Stimulated activated CD8-positive, alpha-beta memory T cell treated with anti-CD3 and anti-CD28 coated beads, Interleukin-12 subunit alpha, Interleukin-12 subunit beta, amount 100 ng/mL, for 4 hours (primary cell): Measurements from ENCODE around the gene FAIM2.

ENCODE experiments used
- DNase-seq: peaks from one replicate; pipeline ENCODE4 v3.0.0-alpha.2; 2020; ENCODE audit warnings: low read depth

The FAIM2 gene

DNA sequence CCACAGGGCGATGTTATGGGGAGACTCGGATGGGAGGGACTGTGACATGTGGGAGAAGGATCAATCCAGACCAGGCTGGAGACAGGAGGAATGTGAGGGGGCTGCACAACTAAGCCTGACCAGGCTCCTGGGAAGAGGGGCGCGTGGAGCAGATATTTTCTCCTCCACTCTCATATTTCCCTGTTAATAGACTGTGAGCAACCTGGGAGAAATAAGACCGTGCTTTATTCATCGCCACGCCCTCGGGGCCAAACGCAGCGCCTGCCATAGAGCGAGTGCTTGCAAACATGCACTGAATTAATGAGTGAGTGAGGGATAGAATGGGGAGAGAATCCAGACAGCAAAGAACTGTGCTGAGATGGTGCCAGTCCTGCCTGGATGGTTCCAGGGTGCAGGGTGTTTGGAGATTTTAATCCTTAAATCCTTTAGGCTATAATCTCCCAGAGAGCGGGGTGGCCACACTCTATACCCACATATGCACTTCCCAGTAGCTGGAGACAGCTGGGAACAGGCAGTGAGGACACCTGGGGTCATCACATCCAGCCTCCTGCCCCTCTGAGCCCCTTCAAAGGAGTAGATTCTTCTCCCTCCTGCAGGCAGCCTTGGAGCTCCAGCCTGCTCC is 13.6 kb upstream of the FAIM2 start:
- no peak for DNase-seq

DNA sequence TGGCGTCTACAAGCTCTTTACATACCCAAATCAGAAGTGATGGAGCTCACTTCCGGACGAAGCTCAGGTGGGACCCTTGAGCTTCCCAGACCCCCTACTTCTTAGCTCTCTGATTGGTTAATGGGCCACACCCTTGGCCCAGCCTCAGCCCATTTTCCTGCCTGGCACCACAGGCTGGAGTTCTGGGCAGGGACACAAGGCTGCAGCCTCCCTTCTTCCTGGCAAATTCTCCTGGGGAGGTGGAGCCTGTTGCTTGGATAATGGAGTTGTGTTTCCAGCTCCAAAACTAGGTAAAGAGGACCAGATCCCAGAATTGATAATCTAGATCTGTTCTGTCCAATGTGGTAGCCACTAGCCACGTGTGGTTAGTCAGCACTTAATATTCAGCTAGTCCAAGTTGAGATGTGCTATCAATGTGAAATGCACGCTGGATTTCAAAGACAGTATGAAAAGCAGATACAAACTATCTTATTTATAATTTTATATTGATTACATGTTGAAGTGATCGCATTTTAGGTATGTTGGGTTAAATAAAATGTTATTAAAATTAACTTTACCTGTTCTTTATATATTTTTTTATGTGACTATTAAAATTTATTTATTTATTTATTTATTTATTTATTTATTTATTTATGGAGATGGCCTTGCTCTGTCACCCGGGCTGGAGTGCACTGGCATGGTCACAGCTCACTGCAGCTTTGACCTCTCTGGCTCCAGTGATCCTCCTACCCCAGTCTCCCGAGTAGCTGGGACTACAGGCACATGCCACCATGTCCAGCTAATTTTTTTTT is 12.6 kb upstream of the FAIM2 start:
- DNase-seq, result no peak

DNA sequence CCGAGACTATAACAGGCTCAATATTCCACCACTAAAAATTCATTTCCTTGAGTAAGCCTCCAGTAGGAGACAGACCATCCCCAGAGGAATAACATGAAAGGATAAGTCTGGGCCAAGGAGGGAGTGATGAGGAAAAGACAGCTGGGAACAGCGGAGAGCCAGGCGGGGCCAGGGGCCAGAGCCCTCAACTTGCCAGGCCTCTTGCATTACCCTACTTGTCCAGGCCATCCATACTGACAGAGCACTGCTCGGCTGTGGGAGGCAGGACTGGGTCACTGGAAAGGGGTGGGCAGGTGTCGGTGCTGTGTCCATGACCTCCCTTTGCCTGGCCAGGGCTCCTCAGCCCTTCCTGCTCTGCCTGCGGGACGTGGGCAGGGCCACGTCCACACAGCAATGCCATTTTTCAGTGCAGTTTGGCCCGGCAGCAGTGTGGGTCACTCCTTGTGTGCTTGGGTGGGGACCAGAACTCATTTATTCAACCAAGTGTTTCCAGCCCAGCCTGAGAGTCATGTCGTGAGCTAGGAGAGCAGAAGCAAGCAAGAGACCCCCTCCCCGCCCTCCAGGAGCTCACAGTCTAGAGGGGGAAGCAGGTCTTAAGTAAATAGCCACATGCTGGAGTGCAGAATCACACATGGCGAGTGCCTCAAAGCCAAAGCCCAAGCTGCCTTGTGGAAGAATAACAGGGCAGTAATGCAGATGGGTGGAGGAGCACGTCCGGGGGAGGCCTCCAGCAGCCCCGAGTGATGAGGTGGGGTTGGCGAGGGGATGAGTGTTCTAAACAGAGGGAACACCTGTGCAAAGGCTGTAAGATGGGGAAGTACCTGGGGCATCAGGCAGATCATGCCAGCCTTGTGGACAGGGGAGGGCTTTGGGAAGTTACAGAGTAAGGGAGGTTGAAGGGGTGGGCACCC is 8.9 kb upstream of the FAIM2 start:
- no peak for DNase-seq

DNA sequence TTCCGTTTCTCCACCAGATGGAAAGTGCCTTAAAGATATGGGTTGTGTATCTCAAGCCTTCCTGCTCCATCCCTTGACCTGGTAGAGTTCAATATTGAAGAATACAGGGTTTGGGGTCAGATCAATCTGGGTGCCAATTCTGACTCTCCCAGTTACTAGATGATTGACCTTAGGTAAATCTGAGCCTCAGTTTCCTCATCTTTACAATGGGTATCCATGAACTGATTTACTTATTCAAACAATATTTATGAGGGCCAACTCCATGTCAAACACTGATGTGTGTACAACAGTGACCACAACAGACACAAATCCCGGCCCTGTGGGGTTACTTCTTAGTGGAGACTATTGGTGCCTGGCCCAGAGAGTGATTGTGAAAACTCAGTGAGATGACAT is 7.5 kb upstream of the FAIM2 start:
- no peak for DNase-seq

DNA sequence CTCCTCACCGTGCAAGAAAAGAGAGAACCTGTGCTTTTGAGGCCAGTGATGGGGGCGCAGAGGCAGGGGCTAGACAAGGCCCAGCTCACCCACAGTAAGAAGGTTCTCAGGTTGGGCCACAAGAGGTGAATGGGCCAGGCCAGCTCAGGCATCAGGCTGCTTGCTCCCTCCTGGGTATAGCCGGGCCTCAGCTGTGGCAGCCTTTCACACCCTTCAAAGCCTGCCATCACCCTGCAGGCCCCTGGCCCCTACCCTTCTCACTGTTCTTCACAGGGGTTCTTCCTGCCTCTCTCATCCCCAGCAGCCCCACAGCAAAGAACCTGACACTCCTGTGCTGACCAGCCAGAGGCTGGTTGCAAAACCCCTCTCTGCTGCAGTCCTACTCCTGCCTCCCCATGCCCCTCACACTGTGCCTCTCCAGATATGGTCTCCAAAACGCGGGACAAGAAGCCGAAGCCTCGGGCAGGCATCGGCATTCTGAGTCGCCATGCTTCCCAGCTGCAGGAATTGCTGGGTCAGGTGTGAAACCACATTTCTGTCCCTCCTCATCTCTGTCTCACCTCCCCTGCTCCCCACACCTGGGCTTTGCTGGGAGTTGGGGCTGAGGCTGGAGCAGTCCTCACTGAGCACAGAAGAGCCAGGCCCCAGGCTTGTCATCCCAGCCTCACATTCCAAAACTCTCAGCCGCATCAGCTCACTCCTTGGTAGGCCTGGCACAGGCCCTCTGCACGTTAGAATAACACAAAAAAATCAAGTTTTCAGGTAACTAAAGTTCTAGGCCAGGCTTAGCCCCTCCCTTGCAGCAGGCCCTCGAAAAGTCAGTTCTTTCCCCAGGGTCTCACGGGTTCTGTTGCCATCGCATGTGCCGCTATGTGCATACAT is 6.9 kb upstream of the FAIM2 start:
- no peak for DNase-seq

DNA sequence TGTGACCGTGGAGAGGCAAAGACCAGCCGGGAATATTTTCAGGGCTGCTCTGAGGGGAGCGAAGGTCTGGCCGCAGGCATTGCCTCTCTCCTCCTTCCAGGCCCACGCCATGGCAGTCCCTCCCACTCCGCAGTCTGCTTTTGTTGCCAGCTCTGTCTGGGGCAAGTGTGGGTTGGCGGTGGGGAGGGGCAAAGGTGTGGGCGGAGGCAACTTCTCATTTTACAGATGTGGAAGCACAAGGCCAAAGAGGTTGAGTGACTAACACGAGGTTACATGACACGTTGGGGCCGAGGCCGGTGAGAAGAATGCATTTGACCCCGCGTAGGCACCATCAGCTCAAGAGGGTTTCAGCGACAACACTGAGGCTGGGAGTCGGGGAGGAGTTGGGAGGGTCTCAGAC is 6.1 kb upstream of the FAIM2 start:
- no peak for DNase-seq

DNA sequence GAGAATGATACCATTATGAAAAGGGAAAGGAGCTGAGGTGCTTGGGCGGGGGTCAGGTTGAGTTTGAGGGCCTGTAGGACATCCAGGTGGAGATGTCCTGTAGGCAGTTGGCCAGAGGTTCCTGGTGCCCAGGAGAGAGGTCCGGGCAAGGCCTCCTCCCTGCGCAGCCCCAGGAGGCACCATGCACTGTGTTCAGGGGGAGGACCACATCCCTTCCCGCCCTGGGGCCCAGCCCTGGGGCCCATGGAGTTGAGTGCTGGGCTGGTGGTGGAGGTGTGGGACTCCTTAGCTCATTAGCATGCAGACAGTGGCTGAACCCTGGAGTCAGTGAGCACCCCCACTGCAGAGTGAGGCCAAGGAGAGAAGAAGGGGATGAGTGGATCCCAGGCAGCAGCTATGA is 5.7 kb upstream of the FAIM2 start:
- no peak for DNase-seq

DNA sequence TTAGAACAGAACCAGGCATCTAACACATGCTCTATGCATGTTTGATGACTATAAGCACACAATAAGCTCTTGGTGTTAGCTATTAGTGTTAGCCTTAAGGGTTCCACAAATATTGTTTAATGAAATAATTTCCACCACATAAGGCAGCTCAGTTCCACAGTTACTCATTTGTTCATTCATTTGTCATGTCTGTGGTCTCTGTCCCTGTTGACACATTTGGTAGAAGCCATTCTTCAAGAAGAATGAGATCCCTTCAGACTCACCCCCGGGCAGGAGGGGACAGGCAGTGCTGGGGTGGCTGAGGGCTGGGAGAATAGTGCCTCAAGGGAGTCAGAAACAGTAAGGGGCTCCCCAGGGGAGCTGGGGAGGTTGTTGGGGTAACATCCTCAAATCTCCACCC is 3.7 kb upstream of the FAIM2 start:
- DNase-seq, result no peak

DNA sequence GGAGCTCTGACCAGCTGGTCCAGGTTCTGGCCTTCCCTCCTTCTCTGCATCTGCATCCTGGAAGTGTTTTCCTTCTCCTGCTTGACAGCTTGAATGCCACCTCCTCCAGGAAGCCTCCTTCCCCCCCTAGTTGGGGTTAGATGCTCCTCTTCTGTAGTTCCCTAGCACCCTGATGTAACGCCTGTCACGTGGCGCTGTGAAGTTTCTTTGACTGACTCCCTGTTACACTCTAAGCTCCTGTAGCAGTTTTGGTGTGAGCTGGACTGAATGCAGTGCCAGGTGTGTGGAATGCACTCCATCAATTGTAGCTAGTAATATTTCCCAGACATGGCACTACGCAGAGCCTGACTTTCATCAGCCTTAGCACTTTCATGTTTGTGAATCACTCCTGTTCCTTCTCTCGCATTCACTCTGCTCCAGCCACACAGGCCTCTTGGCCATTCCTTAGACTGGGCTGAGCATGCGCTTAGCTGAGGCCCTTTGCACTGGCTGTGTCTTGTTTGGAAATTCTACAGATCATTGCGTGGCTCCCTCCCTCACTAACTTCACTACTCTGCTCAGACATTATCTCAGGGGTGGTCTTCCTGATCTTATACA is 2.1 kb upstream of the FAIM2 start:
- DNase-seq, result no peak

DNA sequence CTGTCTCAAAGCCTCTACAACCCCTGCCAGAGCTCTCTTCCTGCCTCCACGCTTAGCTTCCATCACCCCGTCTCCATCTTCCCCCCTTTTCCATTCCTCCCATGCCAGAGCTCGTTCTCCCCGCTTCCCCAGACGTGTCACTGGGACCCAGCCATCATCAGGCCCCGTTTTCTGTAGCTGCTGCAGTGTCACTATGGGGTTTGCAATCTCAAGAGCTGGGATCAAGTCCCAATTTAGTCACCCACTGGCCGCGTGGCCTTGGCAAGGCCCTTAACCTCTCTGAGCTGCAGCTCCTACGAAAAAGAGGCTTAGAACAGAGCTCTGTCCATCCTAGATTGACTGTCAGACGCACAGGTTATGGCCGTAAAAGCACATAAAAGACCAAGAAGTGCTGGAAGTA is 901 bp upstream of the FAIM2 start:
- no peak for DNase-seq

DNA sequence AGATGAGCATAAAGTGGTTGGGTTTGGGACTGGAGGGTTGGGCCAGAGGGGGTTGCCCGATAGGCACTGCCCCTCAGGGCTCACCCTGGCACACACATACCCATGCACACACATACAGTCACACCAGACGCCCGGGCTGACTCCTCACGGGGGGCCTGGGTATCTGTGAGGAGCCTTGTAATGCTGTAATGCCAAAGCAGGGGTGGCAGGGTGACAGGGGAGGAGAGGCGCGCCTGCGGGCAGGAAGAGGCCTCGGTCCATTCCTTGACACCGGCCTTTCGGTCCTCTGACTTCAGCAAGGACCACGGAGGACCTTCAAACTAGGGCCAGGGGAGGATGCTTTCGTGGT is 375 bp downstream of the FAIM2 start:
- DNase-seq, result no peak

DNA sequence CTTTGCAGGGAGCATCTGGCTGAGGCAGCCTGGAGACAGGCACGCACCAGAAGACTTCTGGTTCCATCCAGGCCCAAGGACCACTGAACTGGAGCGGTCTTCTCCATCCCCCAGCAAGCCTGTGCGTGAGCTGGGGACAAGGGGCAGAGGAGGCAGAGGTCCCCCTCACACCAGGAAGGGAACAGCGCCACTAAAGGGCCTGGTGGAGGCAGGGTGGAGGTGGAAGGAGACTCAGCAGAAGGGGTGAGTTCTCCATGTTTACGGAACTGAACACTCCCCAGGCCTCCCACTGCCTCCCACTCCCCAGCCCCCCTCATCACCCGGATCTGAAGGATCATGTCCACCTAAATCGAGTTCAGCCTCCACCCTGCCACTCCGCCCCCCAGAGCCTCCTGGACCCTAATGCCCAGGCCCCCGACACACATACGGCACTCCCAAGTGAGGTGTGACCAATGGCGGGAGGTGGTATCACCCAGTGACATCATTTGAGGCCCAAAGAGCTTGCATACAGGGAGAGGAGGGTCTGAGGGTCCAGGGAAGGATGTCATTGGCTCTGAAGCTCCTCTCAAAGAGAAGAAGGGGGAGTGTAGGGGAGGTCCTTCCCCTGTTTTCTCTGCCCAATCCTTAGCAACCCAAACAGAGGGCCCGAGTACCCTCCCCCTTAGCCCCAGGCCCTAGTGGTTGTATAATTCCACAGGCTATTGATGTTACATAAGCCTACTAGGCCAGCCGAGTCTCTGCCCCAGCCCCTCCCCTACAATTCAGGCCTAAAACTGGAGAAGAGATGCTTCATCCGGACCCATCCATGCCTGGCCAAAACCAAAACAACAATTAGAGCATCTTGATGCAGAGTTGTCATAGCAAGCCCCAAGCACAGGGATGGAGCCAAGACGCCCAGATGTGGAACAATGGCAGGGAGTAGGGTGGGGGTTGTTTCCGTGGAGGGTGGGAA is 1.0 kb downstream of the FAIM2 start:
- DNase-seq, result no peak

DNA sequence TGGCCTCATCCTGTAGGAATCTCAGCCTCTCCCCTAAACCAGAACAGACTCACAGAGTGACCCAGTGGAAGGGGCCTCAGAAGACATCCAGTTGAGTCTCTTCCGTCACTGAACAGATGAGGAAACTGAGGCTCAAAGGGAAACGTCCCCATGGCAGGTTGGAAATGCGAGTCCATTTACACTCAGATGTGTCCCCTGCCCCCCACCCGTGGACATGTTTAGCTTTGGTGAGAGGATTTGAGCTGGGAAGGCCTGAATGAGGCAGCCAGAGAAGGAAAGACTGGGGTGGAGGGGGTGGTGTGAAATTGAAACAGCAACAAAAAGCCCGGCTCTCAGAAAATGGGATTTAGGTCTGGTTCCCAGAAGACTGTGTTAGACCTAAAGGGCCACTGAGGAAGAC is 1.7 kb downstream of the FAIM2 start:
- DNase-seq, result no peak

DNA sequence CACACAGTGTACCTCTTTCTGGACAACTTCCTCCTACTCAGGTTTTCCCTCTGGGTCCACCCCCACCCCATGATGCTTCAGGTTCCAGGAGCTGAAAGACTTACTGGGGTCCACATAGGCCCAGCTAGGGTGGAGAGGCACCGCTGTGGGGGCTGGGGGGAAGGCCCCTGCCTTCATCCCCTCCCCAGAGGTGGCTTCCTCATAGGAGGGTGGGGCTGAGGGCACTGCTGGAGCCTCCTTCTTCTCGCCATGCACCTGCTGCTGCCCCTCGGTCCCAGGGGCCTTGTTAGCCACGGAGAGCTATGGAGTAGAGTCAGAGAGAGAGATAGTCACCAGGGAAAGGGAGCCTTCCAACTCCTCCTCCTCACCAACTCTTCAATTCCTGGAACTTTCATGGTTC is 2.7 kb downstream of the FAIM2 start:
- DNase-seq, result no peak

DNA sequence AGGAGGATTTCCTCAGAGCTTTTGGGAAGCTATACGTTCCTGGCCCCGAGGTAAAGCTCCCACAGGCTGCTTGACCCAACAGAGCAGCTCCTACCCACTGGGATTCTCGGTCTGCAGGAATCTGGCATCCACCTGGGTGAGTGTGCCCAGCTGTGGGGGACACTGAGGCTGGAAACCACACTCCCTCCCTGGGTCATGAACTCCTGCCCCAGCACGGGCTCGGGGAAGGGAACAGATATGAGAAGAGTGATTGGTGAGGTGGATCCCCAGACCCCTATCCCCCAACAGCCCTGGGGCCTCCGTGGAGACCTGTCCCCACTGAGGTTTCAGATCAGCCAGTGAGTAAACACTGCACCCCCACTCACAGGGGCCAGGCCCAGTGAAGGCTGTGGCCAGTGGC is 3.3 kb downstream of the FAIM2 start:
- DNase-seq, result no peak

DNA sequence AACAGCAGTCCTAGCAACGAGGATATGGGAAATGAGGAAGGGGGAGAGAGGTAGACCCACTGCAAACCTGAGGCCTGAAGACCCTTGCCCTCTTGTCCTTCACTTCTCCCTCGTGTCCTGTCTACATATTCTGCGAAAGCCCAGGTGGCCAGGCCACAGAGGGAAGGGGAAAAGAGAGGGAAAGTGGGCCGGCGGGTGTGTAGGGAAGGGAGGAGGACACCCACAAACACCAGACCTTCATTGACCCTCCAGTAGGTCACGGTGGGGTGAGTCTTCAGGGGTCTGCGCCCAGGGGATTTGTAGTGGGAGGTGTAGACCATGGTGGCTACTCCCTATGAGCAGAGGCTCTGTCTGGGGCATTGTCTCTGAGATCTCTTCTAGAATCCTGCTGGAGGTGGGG is 3.8 kb downstream of the FAIM2 start:
- DNase-seq, result no peak

DNA sequence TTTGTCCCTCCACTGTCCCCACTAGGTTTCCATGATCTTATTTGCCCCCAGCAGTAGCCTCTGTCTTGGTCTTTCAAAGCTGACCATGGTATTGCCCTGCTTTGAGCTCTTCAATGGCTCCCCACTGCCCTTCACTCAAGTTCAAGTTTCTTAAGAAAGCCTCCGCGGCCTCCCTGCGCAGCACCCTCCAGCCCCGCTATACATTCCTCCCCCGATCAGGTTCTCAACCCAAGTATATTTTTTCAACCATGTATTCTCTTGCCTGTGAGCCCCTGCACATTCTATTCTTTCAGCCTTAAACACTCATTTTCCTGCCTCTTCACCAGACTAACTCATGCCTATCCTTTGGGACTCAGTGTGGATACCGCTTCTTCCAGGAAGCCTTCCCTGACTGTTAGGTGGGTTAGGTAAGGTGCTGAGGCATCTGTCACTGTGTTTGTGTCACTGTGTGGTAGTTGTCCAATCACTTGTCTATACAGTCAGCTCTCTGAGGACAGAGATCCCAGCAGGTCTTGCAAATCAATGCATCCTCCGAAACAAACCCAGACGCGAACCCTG is 4.3 kb downstream of the FAIM2 start:
- no peak for DNase-seq

DNA sequence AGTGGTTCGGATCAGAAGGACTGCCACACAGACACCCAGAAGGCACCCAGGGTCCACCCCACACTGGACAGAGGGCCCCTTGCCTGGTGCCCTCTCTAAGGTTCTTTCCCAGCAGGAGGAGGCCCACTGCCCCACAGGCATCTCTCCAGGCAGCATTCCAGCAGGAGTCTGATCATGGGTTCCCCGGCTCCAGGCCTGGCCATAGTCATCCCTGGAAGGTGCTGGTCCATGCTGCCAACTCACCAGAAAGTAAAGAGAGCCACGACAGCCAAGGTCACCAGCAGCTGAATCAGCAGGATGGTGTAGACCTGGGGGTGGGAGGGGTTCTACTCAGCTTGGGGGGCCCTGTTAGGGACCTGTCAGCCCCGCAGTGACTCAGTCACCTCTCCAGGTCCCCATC is 6.4 kb downstream of the FAIM2 start:
- DNase-seq, result no peak

DNA sequence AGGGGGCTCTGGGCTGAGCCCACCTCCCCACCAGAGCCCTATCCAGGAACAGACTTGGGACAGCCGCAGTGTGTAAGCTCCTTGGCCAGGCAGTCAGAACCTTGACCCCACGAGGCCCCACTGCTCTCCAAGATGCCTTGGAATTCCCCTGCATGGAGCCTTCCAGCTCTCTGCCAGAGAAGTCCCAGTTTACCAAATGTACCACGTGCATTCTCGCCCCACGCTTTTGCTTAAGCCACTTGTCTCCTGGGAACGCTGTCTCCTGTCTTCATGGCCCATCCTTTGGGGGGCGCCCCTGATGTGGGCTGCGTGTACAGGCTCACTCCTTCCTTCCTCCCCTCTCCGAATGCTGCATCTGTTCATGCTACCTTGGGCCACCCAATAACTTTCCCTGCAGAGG is 7.9 kb downstream of the FAIM2 start:
- DNase-seq, result no peak

DNA sequence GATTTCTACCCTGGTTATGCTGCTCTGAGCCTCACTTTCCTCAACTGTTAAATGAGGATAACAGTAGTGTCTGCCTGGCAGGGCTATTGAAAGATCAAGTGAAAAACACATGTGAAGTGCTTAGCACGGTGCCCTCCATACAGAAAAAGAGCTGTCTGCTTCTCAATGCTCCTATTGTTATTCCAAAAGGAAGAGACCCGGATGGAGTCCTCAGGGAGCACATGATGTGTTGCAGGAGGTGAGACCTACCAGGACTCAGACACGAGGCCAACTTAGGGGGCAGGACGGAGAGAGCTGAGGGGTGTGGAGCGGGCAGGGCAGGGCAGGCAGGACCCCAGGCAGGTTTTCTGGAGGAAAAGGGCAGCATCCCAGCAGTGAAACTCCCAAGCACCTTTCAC is 8.9 kb downstream of the FAIM2 start:
- DNase-seq, result no peak
